ENCODE measurements around the gene TSPAN13.

TSPAN13 gene

DNA sequence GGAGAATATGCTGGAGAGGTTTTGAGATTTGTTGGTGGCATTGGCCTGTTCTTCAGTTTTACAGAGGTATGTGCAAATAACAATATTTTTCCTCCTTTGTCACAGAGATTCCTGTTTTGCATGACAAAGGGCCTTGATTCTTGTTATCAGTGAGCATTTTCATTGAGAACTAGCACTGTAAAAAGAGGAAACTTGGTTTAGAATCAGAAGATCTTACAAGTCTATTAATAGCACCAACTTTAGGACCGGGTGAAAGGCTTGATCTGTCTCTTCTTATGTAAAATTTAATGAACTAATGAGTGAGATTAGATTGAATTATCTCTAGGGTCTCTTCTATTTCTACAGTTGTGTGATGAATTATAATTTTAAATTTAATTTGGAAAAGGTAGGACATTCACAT is 25.5 kb downstream of the TSPAN13 start:
- no peaks in the 10 kb centered on the region for H3K27me3 ChIP-seq (ENCODE audit: insufficient read depth, low read length)
- TF ChIP-seq, protein P1, sequence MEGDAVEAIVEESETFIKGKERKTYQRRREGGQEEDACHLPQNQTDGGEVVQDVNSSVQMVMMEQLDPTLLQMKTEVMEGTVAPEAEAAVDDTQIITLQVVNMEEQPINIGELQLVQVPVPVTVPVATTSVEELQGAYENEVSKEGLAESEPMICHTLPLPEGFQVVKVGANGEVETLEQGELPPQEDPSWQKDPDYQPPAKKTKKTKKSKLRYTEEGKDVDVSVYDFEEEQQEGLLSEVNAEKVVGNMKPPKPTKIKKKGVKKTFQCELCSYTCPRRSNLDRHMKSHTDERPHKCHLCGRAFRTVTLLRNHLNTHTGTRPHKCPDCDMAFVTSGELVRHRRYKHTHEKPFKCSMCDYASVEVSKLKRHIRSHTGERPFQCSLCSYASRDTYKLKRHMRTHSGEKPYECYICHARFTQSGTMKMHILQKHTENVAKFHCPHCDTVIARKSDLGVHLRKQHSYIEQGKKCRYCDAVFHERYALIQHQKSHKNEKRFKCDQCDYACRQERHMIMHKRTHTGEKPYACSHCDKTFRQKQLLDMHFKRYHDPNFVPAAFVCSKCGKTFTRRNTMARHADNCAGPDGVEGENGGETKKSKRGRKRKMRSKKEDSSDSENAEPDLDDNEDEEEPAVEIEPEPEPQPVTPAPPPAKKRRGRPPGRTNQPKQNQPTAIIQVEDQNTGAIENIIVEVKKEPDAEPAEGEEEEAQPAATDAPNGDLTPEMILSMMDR (IDR thresholded peaks at IDR 0.05; ENCODE audit: low read length), result no peak
- TF ChIP-seq EZH2 (IDR thresholded peaks at IDR 0.05; ENCODE audit: borderline replicate concordance, low read length), result no peak
- H3K27ac ChIP-seq (ENCODE audit: low read depth, low read length, poor library complexity, severe bottlenecking), result peak overlapping the region; percentile 9
- no peak overlapping the region; the same call in 1 of the 2 replicates for H3K4me2 ChIP-seq (ENCODE audit: low read length)
- H3K36me3 ChIP-seq (ENCODE audit: insufficient read depth, low read length), result peaks cover 5% of the 10 kb centered on the region; the same call in 1 of the 2 replicates
- no peak overlapping the region for H2AFZ ChIP-seq (ENCODE audit: low read length)
- no peak overlapping the region for H3K9ac ChIP-seq (ENCODE audit: low read length)
- H4K20me1 ChIP-seq (ENCODE audit: insufficient read depth, low read length), result no peaks in the 10 kb centered on the region
- no peaks in the 10 kb centered on the region for H3K9me3 ChIP-seq (ENCODE audit: low read length)
- no peaks in the 10 kb centered on the region for H3F3A ChIP-seq (ENCODE audit: insufficient read depth, low read length)
- no peak overlapping the region for H3K4me3 ChIP-seq (ENCODE audit: low read depth, low read length, poor library complexity, severe bottlenecking)
- peaks cover 50% of the 10 kb centered on the region for H3K4me1 ChIP-seq (ENCODE audit: insufficient read depth, low read length, severe bottlenecking)
- no peaks in the 10 kb centered on the region for H3K9me2 ChIP-seq (ENCODE audit: low read depth, low read length)
- H3K79me2 ChIP-seq (ENCODE audit: insufficient read depth, low read length), result peaks cover 23% of the 10 kb centered on the region

DNA sequence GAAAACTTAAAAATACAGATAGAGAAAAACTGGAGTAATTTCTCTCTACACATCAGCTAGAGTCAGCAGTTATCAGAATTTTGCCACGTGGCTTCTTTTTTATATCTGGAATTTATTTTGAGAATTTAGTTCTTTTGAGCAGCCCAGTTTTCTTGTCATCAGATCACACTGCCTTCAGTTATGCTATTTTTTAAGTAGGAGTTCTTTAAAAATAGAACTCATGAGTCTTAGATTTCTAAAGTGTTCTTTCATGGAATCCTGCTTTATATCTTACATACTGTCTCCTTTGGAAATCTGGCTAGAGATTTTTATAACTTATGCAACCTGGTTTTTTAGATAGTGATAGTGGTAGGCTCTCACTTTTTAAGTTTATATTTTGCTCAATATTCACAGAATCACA is 27.0 kb downstream of the TSPAN13 start:
- H3K27ac ChIP-seq (ENCODE audit: low read depth, low read length, poor library complexity, severe bottlenecking), result peak overlapping the region; percentile 3
- H3K79me2 ChIP-seq (ENCODE audit: insufficient read depth, low read length), result peaks cover 14% of the 10 kb centered on the region
- TF ChIP-seq, protein P1 (IDR thresholded peaks at IDR 0.05; ENCODE audit: low read length), result no peak
- no peak for TF ChIP-seq EZH2 (IDR thresholded peaks at IDR 0.05; ENCODE audit: borderline replicate concordance, low read length)
- no peaks in the 10 kb centered on the region for H4K20me1 ChIP-seq (ENCODE audit: insufficient read depth, low read length)
- H3K9me3 ChIP-seq (ENCODE audit: low read length), result no peaks in the 10 kb centered on the region
- no peaks in the 10 kb centered on the region for H3F3A ChIP-seq (ENCODE audit: insufficient read depth, low read length)
- H3K9me2 ChIP-seq (ENCODE audit: low read depth, low read length), result no peaks in the 10 kb centered on the region
- H3K4me3 ChIP-seq (ENCODE audit: low read depth, low read length, poor library complexity, severe bottlenecking), result no peak overlapping the region
- H3K9ac ChIP-seq (ENCODE audit: low read length), result no peak overlapping the region
- H3K4me2 ChIP-seq (ENCODE audit: low read length), result no peak overlapping the region
- H3K4me1 ChIP-seq (ENCODE audit: insufficient read depth, low read length, severe bottlenecking), result peaks cover 35% of the 10 kb centered on the region
- H3K36me3 ChIP-seq (ENCODE audit: insufficient read depth, low read length), result peaks cover 5% of the 10 kb centered on the region; the same call in 1 of the 2 replicates
- H3K27me3 ChIP-seq (ENCODE audit: insufficient read depth, low read length), result no peaks in the 10 kb centered on the region
- H2AFZ ChIP-seq (ENCODE audit: low read length), result no peak overlapping the region

DNA sequence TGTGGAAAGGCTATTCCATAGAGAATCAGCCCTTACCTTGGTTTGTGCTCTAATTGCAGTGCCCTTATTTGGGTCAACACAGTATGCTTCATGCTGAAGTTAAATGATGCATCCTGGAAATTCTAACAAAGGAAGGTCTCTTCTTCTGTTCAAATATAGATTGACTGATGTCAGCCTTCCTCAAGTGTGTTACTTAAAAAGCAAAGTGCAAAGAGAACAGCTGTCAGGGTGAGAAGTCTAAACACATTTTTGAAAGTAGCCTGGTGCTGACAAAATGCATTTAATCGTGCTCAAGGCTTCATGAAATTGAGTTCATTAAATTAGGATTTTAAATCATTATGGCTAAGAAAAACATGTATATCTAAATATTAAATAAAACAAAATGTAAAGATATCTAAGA is 31.8 kb downstream of the TSPAN13 start:
- H3F3A ChIP-seq (ENCODE audit: insufficient read depth, low read length), result no peaks in the 10 kb centered on the region
- no peaks in the 10 kb centered on the region for H3K79me2 ChIP-seq (ENCODE audit: insufficient read depth, low read length)
- no peak for TF ChIP-seq EZH2 (IDR thresholded peaks at IDR 0.05; ENCODE audit: borderline replicate concordance, low read length)
- TF ChIP-seq, protein P1 (IDR thresholded peaks at IDR 0.05; ENCODE audit: low read length), result no peak
- no peaks in the 10 kb centered on the region for H3K4me1 ChIP-seq (ENCODE audit: insufficient read depth, low read length, severe bottlenecking)
- H3K27ac ChIP-seq (ENCODE audit: low read depth, low read length, poor library complexity, severe bottlenecking), result no peak overlapping the region
- no peaks in the 10 kb centered on the region for H3K27me3 ChIP-seq (ENCODE audit: insufficient read depth, low read length)
- H2AFZ ChIP-seq (ENCODE audit: low read length), result no peak overlapping the region
- H3K9me2 ChIP-seq (ENCODE audit: low read depth, low read length), result no peaks in the 10 kb centered on the region
- no peak overlapping the region for H3K9ac ChIP-seq (ENCODE audit: low read length)
- peaks cover 5% of the 10 kb centered on the region; the same call in 1 of the 2 replicates for H3K36me3 ChIP-seq (ENCODE audit: insufficient read depth, low read length)
- H3K4me3 ChIP-seq (ENCODE audit: low read depth, low read length, poor library complexity, severe bottlenecking), result no peak overlapping the region
- H3K4me2 ChIP-seq (ENCODE audit: low read length), result no peak overlapping the region
- H3K9me3 ChIP-seq (ENCODE audit: low read length), result no peaks in the 10 kb centered on the region
- no peaks in the 10 kb centered on the region for H4K20me1 ChIP-seq (ENCODE audit: insufficient read depth, low read length)

Measured in OCI-LY1 (cell line).